Spinal cord (tissue), 10 donors: ENCODE measurements around the gene NDUFA3. TPM values are rescaled to one million over a fixed set of nuclear protein-coding genes. Genes with fewer than 3 reads are reported as not detected.

ENCODE experiments used
- DNase-seq, 6 donors: peaks; one replicate each; pipeline versions ENCODE4 v3.0.0 to v3.0.0-alpha.2; 2013 to 2015; ENCODE audit warnings: low spot score in 6 of 6, low read depth in 4 of 6
- H3K27ac ChIP-seq: one replicate; pipeline ENCODE4 v1.5.1; 2013; ENCODE audit warnings: low read depth, low read length, control low read depth
- H3K27me3 ChIP-seq: one replicate; pipeline ENCODE4 v1.6.1; 2013; ENCODE audit warnings: low read length; ENCODE audit not compliant: control insufficient read depth, insufficient read depth
- H3K36me3 ChIP-seq: one replicate; pipeline ENCODE4 v1.6.1; 2013; ENCODE audit warnings: low read length; ENCODE audit not compliant: control insufficient read depth, insufficient read depth
- H3K4me1 ChIP-seq: one replicate; pipeline ENCODE4 v1.6.1; 2013; ENCODE audit warnings: low read length; ENCODE audit not compliant: control insufficient read depth, insufficient read depth
- H3K4me3 ChIP-seq: one replicate; pipeline ENCODE4 v1.5.1; 2013; ENCODE audit warnings: low read depth, low read length, control low read depth
- H3K9me3 ChIP-seq: one replicate; pipeline ENCODE4 v1.6.1; 2013; ENCODE audit warnings: low read length; ENCODE audit not compliant: control insufficient read depth, insufficient read depth
- WGBS: methylation state at CpG from one replicate; pipeline ENCODE4 v1.1.5; 2013; ENCODE audit warnings: missing lambda C conversion rate; ENCODE audit not compliant: insufficient coverage; 5-methylcytosine and 5-hydroxymethylcytosine counted together
- polyA plus RNA-seq, 2 donors: library from polyadenylated mRNA; unstranded; fragments of 120-200 nt; gene quantifications; one replicate each; pipeline ENCODE4 v1.2.1, GENCODE V29; 2013; ENCODE audit not compliant: insufficient read length in 2 of 2
- total RNA-seq, 2 donors: library from RNA; depleted of rRNA in 1 of 2; stranded (reverse); fragments of 120-200 nt in 1 of 2; fragments of >200 nt in 1 of 2; gene quantifications; one replicate each; pipeline versions ENCODE4 v1.2.3 to v1.2.4, GENCODE V29; 2013 to 2014
- donor health status: healthy.

Gene NDUFA3
- total and polyA plus RNA-seq, 4 donors: 8.4 to 277 (median 222) TPM

DNA sequence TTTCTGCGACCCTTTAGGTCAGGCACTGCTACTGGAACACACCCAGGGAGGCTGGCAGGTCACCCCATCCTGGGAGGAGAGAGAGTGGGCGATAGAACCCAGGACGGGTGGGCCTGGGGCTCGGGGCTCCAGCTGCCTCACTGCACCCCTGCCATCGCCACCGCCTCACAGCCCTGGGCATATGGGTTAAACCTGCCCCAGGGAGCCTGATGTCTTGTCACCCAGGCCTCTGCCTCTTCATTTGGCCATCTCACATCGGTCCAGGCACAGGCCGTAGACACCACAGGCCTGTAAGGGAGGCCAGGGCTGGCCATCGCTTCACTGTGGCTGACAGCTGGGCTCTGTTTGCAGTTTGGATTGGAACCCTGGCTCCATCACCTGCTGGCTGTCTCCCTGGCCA is 23.1 kb downstream of the NDUFA3 start:
- H3K36me3 ChIP-seq: peaks cover 99% of the 10 kb centered on the region
- no peaks in the 10 kb centered on the region for H3K4me1 ChIP-seq
- H3K9me3 ChIP-seq: no peaks in the 10 kb centered on the region
- no peak overlapping the region for H3K27ac ChIP-seq
- no peak overlapping the region for H3K4me3 ChIP-seq
- DNase-seq: no peak
- 94% methylated on average over 9 of the region's 9 CpGs for WGBS
- no peaks in the 10 kb centered on the region for H3K27me3 ChIP-seq

DNA sequence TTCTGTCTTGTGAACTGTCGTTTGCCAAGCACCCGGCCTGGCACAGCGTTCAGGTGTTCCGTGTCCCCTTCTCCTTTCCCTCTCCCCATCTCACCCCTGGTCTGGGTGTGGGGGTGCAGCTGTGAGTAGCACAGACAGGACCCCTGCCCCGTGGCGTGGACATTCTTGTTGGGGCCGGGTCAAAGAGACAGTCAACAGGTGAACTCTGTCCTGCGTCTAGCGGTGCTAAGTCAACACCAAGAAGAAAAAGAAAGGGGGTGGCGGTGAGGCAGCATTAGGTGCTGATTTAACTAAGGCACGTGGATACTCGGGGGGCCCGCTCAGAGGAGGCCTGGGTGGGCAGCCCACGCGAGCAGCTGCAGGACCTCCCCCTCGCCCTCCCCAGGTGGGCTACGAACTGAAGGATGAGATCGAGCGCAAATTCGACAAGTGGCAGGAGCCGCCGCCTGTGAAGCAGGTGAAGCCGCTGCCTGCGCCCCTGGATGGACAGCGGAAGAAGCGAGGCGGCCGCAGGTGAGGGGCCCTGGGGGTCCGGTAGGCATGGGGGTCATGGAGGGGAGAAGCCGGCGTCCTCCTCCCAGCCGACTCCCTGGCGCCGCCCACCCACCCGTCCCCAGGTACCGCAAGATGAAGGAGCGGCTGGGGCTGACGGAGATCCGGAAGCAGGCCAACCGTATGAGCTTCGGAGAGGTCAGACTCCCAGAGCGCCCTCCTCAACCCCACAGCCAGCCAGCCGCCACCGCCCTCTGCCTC is 25.2 kb downstream of the NDUFA3 start:
- WGBS: 98% methylated on average over 38 of the region's 44 CpGs
- no peak overlapping the region for H3K4me3 ChIP-seq
- H3K4me1 ChIP-seq: no peaks in the 10 kb centered on the region
- peaks cover 93% of the 10 kb centered on the region for H3K36me3 ChIP-seq
- H3K27me3 ChIP-seq: no peaks in the 10 kb centered on the region
- H3K27ac ChIP-seq: no peak overlapping the region
- no peak for DNase-seq
- no peaks in the 10 kb centered on the region for H3K9me3 ChIP-seq

- H3K36me3 ChIP-seq: peaks cover 92% of the 10 kb centered on the region
- H3K4me3 ChIP-seq: no peak overlapping the region
- no peak for DNase-seq
- no peaks in the 10 kb centered on the region for H3K4me1 ChIP-seq
- 87% methylated on average over 18 of the region's 20 CpGs for WGBS
- H3K27me3 ChIP-seq: no peaks in the 10 kb centered on the region
- no peaks in the 10 kb centered on the region for H3K9me3 ChIP-seq
- H3K27ac ChIP-seq: no peak overlapping the region
These were observed 25.7 kb downstream of the NDUFA3 start for GRCh38 chr19:54128441-54128725.

GRCh38 chr19:54128796-54129616 is 26.4 kb downstream of the NDUFA3 start:
- WGBS: 96% methylated on average over 40 of the region's 41 CpGs
- Histone ChIP-seq H3K4me3 (no peak overlapping the region), H3K27me3 (no peaks in the 10 kb centered on the region), H3K27ac (no peak overlapping the region), H3K36me3 (peaks cover 89% of the 10 kb centered on the region), H3K4me1 (no peaks in the 10 kb centered on the region), H3K9me3 (no peaks in the 10 kb centered on the region)
- no peak for DNase-seq

DNA sequence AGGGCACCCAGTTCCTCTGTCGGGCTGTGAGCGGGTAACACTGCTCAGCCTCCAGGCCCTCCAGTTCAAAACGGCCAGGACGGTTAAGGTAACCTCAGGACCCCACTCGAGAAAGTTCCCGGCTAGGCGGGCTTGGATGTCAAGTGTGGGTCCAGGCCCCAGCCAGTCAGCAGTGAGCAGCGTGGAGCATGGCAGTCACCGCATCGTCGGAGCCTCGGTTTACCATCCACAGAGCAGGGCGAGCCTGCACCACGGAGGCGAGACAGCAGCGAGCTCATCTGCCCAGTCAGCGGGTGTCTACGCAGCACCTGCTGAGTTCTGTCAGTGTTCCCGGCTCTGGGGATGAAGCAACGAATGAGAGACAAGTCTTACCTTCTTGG is 27.0 kb downstream of the NDUFA3 start:
- DNase-seq: no peak
- H3K36me3 ChIP-seq: peaks cover 82% of the 10 kb centered on the region
- H3K9me3 ChIP-seq: no peaks in the 10 kb centered on the region
- no peak overlapping the region for H3K27ac ChIP-seq
- no peaks in the 10 kb centered on the region for H3K4me1 ChIP-seq
- no peak overlapping the region for H3K4me3 ChIP-seq
- no peaks in the 10 kb centered on the region for H3K27me3 ChIP-seq
- WGBS: 97% methylated on average over 19 of the region's 20 CpGs

- H3K9me3 ChIP-seq: no peaks in the 10 kb centered on the region
- no peak overlapping the region for H3K4me3 ChIP-seq
- 83% methylated on average over 7 of the region's 10 CpGs for WGBS
- H3K27ac ChIP-seq: no peak overlapping the region
- H3K36me3 ChIP-seq: peaks cover 45% of the 10 kb centered on the region
- peaks cover 14% of the 10 kb centered on the region for H3K4me1 ChIP-seq
- H3K27me3 ChIP-seq: no peaks in the 10 kb centered on the region
- peak in 3 of 6 donors; percentile 24 to 86 (median 79) for DNase-seq
These were observed 30.8 kb downstream of the NDUFA3 start for GRCh38 chr19:54133312-54133956.

DNA sequence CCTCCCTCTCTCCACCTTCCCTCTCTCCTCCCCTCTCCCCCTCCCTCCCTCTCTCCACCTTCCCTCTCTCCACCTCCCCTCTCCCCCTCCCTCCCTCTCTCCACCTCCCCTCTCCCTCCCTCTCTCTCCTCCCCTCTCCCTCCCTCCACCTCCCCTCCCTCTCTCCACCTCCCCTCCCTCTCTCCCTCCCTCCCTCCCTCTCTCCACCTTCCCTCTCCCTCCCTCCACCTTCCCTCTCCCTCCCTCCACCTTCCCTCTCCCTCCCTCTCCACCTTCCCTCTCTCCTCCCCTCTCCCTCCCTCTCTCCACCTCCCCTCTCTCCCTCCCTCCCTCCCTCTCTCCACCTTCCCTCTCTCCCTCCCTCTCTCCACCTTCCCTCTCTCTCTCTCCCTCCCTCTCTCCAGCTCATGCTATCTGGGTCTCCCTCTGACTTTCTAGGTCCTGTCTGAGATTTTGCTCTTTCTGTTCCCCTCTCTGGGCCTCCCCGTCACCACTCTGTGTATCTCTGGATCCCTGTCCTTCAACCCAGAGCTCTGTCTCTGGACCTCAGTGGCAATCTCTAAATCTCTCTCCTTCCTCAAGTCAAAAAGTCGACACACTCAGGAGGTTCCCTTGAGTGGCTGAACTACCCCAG is 31.4 kb downstream of the NDUFA3 start:
- no peak overlapping the region for H3K4me3 ChIP-seq
- H3K9me3 ChIP-seq: no peaks in the 10 kb centered on the region
- WGBS: 78% methylated on average over 2 of the region's 2 CpGs
- DNase-seq: no peak
- peaks cover 45% of the 10 kb centered on the region for H3K36me3 ChIP-seq
- H3K27ac ChIP-seq: no peak overlapping the region
- no peaks in the 10 kb centered on the region for H3K27me3 ChIP-seq
- peaks cover 20% of the 10 kb centered on the region for H3K4me1 ChIP-seq

- no peak for DNase-seq
- H3K4me3 ChIP-seq: peak overlapping the region; percentile 55
- H3K9me3 ChIP-seq: no peaks in the 10 kb centered on the region
- under 1% methylated on average over 28 of the region's 30 CpGs for WGBS
- H3K27ac ChIP-seq: no peak overlapping the region
- no peaks in the 10 kb centered on the region for H3K27me3 ChIP-seq
- peaks cover 44% of the 10 kb centered on the region for H3K36me3 ChIP-seq
- peaks cover 35% of the 10 kb centered on the region for H3K4me1 ChIP-seq
These were observed 33.6 kb downstream of the NDUFA3 start for GRCh38 chr19:54136086-54136863.
